D341Med (cell line): ENCODE measurements around the gene TRIO.

Source experiments
- DNase-seq: peaks from one replicate; pipeline ENCODE4 v3.0.0; 2012; ENCODE audit warnings: low spot score

The TRIO gene

DNA sequence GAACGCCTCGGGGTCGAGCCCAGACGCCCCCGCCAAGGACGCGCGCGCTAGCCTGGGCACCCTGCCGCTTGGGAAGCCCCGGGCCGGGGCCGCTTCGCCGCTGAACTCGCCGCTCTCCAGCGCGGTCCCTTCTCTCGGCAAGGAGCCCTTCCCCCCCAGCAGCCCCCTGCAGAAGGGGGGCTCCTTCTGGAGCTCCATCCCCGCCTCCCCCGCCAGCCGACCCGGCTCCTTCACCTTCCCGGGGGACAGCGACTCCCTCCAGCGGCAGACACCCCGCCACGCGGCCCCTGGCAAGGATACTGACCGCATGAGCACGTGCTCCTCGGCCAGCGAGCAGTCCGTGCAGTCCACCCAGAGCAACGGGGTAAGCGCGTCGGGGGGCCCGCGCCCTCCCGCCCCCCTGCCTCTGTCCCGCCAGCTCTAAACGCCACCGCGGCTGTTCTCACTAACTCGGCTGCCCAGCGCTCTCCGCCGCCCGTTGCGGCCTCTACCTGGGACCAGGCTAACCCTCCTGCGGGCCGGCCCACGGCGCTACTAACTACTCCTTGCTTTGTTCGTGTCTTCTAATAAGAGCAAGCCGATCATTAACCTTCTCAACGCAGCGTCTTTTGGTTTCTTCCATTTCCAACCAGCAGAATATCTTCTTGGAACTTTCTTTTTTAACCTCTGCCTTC is 344.9 kb downstream of the TRIO start:
- no peak for DNase-seq

DNA sequence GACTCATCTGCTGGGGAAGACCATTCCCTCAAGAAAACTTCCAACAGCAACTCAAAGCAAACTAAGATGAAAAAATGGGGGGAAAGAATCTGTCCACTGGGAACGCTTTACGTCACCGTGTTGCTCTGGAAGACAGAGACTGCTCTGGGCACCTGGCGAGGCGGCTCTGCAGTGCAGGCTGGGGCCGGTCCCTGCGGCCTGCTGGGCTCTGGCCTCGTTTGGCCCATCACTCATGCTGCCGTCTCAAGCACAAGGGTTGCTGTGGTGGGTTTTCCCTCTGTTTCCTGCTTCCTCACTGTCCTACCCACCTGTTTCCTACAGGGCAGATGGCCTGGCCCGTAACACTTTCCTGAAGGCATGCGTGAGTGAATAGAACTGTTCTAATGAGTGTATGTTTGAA is 345.6 kb downstream of the TRIO start:
- DNase-seq = no peak

DNA sequence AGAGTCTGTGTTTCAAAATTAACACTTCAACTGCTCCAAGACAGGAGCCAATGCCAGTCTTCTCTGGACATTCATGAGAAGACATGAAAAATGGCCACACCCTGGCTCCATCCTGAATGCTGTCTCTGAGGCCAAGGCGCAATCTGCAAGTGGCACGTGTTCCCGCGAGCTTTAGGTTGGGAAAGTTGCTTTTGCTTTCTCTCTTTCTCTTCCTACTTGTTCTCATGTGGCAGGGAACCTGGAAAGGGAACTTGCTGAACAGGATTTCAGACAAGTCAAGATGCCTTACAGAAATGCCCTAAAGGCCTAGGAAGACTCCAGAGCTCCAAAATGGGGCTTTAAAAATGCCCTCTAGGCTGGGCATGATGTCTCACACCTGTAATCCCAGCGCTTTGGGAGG is 346.5 kb downstream of the TRIO start:
- no peak for DNase-seq

DNA sequence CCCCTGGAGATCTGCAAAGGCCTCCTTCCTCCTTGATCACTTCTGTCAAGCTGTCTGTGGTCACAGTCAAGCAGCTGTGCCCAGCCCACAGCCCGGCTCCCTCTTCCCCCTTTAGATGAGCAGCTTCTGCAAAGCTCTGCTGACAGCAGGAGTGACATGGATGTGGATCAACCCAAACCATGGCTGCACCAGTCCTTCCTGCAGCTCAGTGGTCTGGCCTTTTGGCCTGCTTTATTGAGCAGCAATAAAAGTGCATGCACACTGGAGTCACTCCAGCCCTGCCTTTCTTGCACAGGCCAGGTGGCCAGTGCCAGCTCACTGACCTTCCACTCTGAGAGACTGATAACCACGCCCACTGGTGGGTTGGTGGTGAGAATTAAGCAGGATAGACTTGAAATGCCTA is 347.2 kb downstream of the TRIO start:
- DNase-seq = no peak

DNA sequence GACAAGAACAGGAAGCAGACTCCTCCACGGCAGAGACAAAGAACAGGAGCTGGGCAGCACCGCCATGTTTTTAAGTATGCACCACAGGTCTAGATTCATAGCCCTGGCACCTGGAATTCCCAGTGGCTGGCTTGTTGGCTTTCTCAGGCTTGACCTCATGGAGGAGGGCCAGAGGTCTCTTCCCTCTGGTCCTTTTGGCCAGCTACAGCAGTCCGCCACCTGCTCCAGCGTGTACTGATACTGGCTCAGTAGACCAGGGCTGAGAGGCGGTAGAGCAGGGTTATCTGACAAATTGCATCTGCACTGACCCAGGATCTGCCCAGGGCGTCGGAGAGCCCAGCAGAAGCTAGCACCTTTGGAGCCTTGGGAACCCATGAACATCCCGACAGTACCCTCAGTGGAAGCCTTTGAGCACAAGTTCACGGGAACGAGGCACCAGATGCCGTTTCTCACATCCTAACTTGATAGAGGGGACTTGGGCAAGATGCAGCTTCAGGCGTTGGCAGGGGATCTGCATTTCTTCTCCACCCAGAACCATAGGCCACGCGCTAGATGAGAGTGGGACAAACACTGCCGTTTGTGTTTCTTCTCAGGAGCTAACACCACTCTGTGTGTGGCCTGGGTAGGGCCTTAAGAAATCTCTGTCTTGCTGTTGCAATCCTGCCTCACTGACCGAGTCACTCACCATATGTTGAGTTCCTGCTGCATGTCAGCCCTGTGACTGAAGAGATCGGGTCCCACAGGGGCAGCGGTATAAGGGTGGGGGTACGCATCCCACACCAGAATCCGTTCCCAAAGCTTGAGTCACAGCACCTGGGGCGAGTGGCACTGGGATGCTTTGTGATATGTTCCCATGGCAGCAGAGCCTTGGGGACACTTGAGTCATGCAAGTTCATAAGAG is 348.1 kb downstream of the TRIO start:
- DNase-seq = no peak

DNA sequence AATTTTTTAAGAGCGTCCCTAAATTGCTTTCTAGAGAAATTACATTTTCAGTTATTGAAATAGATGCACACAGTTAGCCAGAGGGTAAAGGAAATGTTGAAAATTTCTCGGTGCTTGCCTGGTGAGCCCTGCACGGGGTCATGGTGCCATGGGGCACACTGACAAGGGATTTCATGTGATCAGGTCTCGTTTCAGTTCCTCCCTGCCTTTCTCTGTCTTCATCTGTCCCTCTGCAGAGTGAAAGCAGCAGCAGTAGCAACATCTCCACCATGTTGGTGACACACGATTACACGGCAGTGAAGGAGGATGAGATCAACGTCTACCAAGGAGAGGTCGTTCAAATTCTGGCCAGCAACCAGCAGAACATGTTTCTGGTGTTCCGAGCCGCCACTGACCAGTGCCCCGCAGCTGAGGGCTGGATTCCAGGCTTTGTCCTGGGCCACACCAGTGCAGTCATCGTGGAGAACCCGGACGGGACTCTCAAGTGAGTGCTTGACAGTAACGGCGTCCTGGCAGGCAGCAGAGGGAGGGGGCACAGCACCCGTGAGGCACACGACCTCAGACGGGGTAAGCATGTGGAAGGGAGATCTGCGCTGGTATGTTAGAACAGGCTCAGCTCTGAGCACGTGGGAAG is 349.3 kb downstream of the TRIO start:
- DNase-seq = no peak

DNA sequence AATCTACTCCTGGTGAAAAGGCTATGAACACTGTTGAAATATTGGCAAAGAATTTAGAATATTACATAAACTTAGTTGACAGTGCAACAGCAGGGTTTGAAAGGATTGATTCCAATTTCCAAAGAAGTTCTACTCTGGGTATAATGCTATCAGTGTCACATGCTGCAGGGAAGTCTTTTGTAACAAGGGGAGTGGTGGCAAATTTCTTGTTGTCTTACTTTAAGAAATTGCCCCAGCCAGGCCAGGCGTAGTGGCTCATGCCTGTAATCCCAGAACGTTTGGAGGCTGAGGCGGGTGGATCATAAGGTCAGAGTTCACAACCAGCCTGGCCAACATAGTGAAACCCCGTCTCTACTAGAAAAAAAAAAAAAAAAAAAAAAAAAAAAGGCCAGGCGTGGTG is 352.2 kb downstream of the TRIO start:
- DNase-seq = no peak

DNA sequence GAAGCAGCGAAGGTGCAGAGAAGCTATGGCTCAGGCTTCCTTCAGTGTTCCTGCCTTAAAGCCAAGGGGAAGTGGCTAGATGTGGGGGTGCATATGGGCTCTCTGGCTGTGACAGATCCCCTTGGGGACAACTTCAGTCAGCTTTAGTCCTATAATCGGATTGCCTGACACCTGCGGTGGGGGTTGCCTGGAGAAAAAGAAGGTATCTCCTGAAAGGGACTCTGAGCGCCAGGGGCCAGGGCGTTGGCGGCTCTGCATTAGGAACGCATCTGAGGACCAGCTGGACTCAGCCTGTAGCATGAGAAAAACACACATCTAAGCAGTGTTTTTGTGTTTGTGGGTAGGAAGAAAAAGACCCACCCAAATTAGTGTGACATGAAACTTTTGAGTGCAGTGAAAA is 354.2 kb downstream of the TRIO start:
- DNase-seq = peak; percentile 84

DNA sequence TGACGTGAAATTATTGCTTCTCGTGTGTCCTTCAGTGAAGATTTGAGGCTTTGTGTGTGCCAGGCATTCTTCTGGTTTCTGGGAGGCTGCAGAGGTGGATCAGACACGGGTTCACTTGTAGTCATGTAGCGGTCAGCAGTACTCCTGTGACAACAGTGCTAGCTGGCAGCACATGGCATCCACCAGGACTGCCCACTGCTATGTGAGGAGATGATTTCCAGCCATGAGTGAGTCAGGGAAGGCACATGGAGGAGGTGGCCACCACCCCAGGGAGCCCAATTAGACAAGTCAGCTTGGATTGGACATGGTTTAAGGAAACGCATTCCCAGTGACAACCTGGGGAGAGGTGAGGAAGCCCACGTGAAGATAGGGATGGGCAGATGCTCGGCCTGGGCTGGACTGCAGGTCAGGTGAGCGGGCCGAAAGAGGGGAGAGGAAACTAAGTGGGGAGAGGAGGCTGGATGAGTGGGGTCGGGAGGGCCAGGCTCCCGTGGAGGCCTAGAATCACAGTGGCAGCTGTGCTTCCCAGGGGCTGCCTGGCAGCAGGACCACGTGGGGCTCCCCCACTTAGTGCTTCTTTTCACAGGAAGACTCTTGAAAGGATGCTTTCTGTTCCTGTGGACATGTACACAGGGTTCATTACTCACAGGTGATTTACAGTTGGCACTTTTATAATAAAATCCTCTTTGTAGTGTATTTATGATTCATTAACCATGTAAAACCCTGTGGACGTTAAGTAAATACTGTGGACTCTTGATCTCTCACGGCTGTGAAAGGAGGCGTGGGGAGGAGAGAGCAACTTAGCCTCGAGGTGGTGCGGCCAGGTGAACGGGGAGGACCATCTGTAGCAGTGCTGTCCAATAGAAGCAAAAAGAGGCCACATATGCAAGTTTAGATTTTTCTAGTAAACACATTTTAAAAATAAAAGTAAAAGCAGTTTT is 358.5 kb downstream of the TRIO start:
- no peak for DNase-seq

DNA sequence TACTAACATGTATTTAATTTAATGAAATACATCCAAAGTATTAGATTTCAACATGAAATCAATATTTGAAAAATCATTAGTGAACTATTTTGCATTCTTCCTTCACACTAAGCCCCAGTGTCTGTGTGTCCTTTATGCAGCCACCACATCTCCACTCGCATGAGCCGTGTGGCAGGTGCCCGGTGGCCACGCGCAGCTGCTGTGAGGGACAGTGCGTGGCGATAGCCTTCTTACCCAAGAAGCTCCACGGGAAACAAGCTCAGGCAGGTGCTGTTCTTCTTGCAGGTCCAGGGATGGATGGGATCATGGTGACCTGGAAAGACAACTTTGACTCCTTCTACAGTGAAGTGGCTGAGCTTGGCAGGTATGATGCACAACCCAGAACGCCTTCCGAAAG is 359.1 kb downstream of the TRIO start:
- DNase-seq = no peak

DNA sequence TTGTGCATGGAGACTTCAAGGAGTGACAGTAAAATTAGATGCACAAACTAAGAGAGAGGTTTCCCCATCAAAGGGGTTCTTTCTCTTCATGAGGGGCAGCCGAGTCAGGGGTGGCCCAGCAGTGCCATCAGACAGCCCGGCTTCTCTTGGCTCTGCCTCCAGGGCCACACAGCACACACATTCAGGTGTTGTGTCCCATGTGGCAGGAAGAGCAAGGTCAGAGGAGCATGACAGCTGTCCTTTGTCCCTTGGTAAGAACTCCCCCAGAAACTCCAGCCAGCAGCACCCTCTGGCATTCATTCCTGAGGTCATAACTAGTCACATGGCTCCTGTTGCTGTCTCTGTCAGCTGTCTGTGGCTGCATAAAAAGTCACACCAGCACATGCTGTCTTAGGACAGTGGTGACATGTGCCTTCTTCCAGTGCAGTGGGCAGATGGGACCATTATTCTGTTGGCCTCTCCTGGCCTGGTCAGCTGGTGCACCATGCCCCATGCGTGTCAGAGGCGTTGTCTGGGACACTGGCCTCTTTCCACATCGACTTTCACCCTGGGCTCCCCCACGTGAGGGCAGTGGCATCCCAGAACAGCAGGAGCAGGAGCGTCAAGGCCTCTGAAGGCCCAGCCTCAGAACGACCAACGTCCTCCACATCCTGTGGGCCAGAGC is 360.0 kb downstream of the TRIO start:
- no peak for DNase-seq

DNA sequence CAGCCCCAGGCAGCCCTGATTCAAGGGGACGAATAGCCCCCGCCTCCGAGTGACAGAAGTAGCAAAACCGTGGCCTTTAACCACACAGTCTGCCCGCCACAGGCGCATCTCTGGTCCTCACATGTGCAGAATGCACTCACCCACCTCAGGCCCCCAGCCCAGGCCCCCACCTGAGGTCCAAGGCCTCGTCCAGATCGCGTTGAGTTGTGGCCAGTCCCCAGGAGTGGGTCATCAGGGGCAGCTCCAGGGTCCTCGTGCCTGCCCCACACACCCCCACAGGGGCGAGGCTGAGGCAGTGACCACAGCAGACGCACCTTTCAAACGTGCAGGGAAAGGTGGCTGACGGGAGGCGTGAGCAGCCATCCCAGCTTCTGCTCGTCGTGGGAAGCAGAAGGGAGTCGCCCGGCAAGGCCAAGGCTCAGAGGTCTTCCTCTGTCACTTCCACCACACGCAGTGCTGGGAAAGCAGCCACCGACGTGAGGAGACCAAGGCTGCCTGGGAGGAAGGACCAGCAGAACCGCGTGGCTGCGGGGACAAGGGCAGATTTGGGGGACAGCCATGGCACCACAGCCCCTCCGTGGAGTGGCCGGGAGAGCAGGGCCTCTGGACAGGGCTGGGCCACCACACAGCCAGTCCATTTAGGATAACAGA is 360.7 kb downstream of the TRIO start:
- no peak for DNase-seq

DNA sequence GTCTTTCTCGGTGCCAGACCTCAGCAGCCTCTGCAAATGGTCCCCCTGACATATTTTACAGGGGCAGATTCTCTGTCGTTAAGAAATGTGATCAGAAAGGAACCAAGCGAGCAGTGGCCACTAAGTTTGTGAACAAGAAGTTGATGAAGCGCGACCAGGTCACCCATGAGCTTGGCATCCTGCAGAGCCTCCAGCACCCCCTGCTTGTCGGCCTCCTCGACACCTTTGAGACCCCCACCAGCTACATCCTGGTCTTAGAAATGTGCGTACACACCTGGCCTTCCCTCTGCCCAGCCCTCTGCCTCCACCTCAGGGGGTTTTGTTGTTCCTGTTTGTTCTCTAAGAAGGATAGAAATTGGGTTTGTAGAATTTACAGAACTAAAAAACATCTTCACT is 361.2 kb downstream of the TRIO start:
- DNase-seq = no peak

DNA sequence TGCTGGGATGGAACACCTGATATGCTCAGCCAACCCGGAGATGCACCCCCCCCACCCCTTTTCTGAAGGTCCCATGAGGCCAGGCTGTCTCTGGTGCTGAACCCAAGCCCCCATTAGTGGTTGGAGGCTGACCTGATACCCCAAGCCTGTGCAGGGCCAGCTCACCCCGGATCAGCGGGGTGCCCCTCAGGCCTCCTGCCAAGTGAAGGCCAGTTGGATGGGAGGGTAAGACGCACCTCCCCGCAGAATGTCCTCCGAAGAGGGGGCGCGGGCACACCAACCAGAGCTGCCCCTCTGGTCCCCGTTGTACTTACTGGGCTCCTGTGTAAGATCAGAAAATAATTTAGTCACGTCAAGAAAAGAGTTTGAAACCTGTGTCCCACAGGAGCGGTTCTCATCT is 361.7 kb downstream of the TRIO start:
- DNase-seq = no peak

DNA sequence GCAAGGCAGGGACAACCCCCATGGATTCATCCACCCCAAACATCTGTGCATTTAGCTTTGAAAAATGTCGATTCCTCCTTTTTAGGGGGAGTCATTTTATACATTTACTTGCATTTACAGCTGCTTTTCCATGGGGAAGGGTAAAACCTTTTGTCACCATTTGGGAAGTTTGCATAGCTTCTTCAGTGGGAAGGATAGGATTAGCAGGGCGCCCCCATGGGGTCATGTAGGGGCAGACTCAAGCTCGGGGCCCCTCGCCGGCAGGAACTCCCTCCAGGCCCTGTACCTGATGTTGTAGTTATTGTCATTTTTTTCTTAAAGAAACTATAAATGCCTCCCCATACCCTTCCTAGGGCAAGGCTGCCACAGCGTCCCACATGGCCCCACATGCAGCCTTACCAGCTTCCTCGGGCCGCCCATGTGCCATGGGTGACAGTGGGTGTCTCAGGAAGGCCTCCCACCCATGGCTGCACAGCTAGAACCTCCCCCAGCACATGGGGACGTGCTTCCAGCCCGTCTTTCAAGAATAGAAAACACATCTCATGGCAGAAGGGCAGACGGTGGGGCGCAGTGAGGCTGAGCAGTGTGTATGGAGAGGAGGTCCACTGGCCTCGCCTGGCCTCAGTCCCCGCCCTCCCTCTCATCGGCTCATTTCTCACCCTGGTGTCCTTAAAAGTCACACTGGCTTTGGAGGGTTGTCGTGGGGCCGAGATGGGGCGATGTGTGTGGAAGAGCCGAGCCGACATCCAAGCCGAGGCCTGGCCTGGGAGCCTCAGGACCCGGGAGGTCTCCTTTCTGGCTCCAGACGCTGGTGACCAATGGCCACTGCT is 362.4 kb downstream of the TRIO start:
- no peak for DNase-seq

DNA sequence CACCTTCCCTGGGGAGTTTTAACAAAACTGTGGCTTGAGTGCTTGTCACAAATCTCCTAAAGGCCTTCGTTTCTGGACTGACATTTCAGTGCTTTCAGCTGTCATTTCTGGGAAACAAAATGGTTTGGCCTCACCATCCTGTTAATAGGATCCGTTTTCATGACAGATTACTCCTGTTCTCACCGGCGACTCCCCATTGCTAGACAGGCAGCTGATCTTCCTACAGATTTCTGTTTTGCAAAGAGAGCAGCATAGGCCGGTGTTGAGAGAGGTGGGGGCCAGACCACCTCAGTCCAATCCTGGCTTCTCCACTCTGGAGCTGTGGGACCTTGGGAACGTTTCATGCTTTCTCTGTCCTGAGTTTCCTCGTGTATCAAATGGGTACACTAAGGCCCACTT is 363.0 kb downstream of the TRIO start:
- DNase-seq = no peak

DNA sequence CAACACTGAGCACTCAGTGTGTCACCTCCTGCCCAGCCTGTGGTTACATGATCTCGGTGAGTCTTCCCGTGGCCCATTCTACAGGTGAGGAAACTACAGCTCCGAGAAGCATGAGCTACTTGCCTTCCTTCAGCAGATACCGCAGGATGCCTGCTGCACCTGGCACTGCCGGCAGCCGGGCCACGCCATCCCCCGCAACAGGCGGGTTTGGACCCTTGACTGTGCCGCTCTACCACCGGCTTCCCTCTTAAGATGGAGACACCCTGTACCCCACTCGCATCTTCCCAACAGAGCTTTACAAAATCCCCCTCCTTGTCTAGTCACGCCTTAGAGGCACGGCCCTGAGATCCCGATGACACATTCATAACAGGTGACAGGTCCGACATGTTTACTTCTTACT is 363.5 kb downstream of the TRIO start:
- no peak for DNase-seq

DNA sequence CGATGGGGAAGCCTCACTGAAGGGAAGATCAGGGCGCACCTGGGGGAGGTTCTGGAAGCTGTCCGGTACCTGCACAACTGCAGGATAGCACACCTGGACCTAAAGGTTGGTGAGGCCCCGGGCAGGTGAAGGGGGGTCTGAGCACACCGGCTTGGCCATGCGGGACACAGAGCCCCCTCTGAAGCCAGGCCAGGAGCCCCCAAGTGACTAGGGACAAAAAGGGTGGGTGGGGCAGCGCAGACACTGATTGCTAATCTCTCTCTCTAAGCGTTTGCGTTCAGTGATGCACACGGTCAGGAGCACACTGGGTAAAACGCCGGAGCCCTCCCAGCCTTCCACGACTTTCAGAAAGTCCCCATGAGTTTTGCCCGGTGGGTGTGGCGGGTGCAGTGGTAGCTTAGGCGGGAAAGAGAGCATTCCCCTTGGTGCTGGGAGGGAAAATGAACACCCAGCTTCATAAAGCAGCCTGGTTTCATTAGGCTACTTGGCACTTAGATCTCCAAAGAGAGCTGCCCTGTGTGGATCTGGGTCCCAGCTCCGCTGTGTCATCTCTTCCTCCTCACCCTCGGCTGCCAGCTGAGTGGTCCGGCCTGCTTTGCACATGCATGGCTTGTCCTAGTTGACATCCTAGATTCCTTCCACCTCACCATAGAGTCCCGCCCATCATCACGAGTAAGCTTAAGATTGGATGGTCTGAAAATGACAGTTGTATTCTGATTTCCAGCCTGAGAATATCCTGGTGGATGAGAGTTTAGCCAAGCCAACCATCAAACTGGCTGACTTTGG is 364.2 kb downstream of the TRIO start:
- no peak for DNase-seq

DNA sequence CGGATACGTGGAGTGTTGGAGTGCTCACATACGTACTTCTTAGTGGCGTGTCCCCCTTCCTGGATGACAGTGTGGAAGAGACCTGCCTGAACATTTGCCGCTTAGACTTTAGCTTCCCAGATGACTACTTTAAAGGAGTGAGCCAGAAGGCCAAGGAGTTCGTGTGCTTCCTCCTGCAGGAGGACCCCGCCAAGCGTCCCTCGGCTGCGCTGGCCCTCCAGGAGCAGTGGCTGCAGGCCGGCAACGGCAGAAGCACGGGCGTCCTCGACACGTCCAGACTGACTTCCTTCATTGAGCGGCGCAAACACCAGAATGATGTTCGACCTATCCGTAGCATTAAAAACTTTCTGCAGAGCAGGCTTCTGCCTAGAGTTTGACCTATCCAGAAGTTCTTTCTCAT is 364.9 kb downstream of the TRIO start:
- DNase-seq = no peak
